HG02571 (cell line): ENCODE measurements around the gene PROKR1.
A peak's percentile ranks its signal among the peaks of the same experiment; 100 is the strongest.
"Not testable (repeated sequence)": the region's sequence is repeated elsewhere in the genome, so short reads cannot be mapped to it uniquely, and the experiment has no call there.

ENCODE experiments used
- ATAC-seq: cut with Tn5 transposase; IDR thresholded peaks from one replicate; pipeline ENCODE4 v1.9.1; 2021; ENCODE audit warnings: mild to moderate bottlenecking, moderate library complexity; ENCODE audit not compliant: unreplicated experiment

Gene PROKR1

DNA sequence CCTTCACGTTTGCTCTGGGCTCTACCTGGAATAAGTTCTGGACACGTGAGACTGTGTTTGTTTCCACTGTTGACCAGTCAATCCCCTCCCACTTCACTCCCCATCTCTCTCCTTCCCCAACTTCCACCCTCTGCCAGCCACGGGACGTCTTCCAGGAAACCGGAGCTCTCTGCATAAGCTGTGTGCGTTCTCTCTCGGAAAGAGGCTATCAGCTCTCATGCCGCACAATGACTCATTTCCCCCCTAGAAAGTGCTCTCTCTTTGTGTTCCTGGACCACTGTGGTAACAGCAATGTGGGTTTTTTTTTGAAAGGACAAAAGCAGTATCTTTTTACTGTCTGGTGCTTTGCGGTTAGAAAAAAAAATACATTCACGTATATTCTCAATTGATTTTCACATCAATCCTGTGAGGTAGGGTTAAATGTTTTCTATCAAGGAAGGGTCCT is 10.2 kb downstream of the PROKR1 start:
- no peak for ATAC-seq

DNA sequence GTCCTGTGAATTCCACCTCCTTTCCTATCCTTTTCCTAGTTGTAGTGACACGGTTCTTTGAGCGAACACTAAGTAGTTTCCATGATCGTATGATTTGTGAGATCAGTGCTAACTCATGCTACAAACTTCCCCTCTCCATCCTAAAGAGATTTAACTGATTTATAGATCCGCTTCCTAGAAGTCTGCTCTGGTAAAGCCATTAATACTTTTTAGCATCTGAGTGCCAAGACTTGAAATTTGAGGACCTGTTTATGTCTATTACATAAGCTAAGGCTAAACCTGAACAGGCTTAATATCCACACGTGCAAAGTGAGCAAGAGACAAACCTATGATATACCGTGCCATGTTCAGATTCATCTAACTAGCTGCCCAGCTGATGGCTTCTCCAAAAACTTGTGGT is 14.9 kb downstream of the PROKR1 start:
- ATAC-seq = no peak

DNA sequence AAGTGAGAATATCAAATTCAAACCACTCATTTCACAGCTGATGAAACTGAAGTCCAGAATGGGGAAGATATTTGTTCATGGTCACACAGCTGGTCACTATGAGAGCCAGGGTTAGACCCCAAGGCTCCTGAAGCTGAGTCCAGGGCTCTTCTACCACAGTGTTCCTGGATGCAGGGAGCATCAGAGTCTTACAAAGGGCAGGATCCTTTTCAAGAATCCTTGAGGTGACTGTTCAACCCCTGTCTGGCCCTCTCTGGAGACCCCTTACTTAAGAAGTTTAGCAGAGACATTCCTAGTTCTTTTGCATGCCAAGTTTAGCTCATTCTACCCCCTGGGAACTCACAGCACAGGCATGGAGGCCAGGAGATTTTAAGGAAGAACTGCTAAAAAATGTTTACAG is 15.7 kb downstream of the PROKR1 start:
- no peak for ATAC-seq

DNA sequence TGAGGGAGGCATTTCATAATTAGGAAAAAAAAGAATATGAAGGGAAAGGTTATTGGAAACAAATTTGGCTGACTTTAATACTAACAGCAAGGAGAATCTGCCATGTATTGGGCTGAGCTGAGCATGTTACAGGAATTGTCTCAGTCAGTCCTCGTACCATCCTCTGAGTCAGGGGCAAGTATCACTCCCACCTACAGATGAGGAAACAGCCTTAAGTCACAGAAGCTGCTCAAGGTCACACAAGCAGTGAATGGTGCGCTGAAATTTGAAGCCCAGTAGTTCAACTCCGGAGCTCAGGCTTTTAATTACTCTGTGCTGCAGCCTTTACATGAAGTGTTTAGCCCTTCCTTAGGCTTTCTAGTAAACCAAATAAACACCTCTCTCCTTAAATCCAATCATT is 17.3 kb downstream of the PROKR1 start:
- no peak for ATAC-seq

DNA sequence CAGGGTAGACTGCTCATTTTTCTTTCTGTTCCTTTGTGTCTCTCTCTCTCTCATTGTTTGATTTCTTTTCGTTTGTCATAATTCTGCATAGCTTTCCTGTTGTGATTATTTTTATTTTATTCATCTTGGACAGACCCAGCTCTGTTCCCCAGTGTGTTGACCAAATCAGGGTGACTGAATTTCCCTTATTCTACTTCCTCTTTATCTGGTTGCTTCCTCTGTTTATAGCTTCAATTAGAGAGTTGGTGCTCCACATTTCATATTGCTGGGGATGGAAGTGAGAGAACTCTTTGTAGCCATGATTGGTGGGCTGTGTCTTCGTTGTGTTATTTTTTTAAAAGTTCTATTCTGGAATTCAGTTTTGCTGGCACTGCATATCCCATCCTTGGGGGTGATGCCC is 19.1 kb downstream of the PROKR1 start:
- ATAC-seq = no peak

DNA sequence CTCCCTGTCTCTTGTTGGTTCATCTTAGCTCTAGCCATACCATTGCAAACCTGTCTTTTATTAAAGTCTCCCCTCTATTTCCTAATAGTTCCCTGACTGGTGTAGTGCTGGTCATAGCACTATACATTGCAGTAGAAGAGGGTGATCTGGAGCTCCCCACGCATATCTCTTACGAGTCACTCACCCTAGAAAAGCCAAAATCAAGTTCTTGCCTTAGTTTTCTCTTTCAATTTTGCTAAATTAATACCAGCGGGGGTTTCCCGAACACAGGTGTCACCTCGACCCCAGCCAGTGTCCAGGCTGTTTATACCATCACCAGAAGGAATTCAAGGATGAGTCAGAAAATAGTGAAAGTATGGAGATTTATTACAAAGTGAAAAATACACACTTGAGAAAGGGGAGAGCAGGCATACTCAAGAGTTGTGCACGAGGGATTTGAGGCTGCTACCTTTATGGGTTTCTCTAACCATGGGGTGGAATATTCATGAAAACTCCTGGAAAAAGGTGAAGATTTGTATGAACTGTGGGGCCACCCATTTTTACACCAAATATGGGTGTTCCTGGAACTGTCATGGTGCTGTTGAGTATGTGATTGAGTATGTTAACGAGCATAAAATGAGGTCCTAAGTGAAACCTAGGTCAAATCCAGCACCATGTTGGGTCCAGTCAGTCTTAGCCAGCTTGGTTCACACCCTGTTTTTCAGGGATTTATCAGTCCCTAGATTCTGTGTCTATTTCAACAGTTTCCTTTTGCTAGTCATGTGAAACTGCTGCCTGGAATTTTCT is 20.2 kb downstream of the PROKR1 start:
- ATAC-seq = no peak

DNA sequence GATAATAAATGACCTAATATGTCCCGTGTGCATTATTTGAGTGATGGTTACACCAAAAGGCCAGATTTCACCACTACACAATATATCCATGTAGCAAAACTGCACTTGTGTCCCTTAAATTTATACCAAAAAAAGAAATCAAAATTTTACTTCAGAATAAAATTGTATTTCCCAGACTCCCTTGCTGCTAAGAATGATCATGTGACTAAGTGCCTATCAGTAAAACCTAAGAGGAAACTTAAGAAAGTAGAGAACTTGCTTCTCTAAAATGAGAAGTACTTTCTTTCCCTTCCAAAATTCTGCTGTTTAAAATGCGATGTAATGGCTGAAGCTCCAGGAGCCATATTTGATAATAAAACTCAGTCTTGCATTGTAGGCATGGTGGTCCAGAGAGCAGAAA is 24.0 kb downstream of the PROKR1 start:
- no peak for ATAC-seq

DNA sequence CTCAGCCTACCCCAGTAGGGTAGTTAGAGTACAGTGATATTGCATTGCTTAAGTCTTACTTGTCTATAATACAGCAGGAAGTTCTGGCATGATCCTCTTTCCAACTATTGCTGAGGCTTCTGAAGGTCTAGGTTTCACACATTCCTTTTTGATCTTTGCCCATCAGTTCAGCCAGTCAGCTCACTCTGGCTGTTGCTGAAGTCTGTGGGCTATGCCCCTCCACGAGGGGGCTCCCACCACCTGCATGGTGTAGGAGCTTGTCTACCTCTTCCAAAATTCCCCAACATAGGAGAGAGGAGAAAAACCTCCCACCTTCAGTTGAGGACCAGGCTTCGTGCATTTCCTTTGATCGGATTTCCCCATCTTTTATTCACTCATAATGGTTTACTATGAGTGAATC is 26.3 kb downstream of the PROKR1 start:
- no peak for ATAC-seq

DNA sequence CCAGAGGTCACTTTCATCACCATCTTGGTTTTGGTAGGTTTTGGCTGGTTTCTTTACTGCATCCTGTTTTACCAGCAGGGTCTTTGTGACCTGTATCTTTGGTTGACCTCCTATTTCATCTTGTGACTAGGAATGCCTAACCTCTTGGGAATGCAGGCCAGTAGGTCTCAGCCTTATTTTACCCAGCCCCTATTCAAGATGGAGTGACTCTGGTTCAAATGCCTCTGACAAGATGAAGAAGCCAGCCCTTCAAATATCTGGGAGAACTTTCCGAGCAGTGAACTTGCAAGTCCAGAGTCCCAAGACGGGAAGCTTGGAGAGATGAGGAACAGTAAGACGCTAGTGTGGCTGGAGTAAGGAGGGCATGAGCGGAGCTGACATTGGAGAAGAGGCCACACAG is 28.6 kb downstream of the PROKR1 start:
- ATAC-seq = no peak

DNA sequence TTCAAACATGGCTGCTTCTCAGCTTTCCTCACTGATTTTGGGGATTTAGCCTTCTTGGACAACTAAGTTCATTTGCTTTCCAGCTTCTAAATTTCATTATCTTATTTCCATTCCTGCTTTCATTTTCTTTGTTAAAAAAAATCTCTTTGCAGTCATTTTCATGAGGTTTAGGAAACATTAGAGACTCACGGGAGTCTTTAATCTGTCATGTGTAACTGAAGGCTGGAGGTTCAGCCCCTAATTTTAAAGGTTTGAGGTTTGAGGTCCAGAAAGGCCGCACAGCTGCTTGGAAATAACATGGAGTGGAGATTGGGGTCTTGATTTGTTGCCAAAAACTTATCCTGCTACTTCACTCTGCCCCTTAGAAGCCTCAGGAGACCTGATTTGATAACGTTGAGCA is 30.3 kb downstream of the PROKR1 start:
- ATAC-seq = no peak

DNA sequence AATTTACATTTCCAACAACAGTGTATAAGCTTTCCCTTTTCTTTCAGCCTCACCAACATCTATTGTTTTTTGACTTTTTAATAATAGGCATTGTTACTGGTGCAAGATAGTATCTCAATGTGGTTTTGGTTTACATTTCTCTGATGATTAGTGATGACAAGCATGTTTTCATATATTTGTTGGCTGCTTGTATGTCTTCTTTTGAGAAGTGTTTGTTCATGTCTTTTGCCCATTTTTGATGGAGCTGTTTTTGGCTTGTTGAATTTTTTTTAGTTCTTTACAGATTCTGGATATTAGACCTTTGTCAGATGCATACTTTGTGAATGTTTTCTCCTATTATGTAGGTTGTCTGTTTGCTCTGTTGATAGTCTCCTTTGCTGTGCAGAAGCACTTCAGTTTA is 32.1 kb downstream of the PROKR1 start:
- ATAC-seq = no peak

DNA sequence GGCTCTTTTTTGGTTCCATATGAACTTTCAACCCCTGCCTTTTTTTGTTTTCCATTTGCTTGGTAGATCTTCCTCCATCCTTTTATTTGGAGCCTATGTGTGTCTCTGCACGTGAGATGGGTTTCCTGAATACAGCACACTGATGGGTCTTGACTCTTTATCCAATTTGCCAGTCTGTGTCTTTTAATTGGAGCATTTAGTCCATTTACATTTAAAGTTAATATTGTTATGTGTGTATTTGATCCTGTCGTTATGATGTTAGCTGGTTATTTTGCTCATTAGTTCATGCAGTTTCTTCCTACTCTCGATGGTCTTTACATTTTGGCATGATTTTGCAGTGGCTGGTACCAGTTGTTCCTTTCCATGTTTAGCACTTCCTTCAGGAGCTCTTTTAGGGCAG is 34.5 kb downstream of the PROKR1 start:
- not testable (repeated sequence) for ATAC-seq

DNA sequence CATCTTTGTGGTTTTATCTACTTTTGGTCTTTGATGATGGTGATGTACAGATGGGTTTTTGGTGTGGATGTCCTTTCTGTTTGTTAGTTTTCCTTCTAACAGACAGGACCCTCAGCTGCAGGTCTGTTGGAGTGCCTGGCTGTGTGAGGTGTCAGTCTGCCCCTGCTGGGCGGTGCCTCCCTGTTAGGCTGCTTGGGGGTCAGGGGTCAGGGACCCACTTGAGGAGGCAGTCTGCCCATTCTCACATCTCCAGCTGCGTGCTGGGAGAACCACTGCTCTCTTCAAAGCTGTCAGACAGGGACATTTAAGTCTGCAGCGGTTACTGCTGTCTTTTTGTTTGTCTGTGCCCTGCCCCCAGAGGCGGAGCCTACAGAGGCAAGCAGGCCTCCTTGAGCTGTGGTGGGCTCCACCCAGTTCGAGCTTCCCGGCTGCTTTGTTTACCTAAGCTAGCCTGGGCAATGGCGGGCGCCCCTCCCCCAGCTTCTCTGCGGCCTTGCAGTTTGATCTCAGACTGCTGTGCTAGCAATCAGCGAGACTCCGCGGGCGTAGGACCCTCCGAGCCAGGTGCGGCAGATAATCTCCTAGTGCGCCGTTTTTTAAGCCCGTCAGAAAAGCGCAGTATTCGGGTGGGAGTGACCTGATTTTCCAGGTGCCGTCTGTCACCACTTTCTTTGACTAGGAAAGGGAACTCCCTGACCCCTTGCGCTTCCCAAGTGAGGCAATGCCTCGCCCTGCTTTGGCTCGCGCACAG is 36.0 kb downstream of the PROKR1 start:
- ATAC-seq = not testable (repeated sequence)

DNA sequence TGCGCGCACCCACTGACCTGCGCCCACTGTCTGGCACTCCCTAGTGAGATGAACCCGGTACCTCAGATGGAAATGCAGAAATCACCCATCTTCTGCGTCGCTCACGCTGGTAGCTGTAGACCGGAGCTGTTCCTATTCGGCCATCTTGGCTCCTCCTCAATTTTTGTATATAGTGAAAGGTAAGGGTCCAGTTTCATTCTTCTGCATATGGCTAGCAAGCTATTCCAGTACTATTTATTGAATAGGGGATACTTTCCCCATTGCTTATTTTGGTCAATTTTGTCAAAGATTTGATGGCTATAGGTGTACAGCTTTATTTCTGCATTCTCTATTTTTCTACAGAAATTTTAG is 36.5 kb downstream of the PROKR1 start:
- ATAC-seq = not testable (repeated sequence)

DNA sequence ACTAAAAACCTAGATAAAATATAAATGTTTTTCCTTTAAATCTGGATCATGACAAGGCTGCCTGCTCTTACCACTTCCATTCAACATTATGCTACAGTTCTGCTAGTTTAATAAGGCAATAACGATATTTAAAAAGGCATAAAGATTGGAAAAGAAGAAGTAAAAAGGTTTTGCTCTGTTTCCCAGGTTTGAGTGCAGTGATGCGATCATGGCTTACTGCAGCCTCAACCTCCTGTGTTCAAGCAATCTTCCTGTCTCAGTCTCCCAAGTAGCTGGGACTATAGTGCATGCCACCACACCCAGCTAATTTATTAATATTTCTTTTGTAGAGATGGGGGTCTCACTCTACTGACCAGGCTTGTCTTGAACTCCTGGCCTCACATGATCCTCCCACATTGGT is 40.8 kb downstream of the PROKR1 start:
- ATAC-seq = no peak

DNA sequence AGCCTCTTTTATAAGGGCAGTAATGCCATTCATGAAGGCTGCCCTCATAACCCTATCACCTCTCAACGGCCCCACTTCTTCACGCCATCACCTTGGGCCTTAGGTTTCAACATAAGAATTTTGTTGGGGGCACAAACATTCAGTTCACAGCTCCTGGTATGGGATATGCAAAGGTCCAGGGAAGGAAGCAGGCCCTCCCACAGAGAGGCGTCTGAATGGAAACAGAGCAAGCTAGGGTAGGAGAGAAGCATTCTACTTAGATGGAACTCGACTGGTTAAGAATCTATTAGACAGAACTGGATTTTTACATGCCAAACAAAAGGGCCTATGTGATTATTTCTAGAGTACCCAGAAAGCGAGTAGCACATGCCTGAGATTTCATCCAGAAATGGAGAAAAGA is 42.8 kb downstream of the PROKR1 start:
- ATAC-seq = no peak

DNA sequence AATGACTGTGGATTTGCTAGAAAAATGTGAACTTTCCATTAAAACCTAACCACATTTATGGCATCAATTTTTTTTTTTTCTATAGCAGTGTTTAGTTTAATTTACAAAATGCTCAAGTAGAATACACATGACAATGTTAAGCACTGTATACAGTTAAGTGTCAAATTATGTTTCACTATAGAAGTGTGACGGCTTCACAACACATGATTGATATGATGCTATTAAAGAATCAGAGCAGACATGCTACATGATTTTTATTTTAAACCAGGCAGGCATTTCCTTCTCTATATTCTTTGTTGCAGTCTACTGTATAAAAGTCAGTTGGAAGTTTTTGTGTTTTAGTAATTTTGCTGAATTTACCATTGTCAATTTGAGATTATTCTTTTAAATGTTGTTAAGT is 43.6 kb downstream of the PROKR1 start:
- ATAC-seq = no peak

DNA sequence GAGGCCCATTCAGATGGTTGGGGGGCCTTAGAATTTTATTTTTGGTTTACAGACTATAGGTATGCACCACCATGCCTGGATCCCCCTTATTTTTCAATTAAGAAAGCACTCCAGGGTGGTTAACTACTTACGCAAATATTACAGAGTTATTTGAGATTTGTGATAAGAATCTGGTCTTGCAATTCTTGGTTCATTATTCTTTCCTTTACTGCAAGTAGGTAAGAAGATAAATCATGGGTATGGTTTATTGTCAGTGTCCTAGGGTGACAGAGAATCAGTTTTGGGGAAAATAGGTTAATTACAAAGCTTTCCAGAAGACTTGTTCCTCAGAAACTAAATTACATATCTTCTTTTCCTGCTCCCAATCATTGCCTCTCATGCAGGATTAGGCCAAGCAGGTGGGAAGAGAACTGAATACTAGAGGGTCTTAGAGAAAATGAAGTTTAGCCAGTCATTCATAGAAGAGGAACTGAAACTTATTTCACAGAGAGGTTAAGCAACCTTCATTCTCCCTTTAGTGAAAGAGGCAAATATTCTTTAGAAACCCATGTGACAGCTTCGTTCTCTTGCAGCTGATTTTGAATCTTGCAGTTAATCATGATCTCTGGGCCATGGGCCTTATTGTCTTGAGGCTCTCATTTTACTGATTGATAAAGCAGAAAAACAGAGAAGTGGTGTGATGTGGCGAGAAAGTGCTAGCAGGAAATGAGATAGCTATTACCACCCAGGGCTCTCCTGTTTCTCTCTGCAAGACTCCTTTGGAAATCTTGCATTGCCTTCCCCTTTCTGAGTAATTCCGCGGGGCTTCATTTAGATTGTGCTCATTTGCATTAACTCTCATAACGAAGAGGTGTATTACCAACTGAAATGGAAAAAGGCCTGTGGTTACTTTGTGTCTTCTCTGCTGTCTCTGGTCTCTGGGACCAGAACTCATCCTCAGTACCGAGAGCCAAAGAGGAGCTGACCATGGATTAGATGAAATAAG is 46.5 kb downstream of the PROKR1 start:
- ATAC-seq = peak; percentile 93

DNA sequence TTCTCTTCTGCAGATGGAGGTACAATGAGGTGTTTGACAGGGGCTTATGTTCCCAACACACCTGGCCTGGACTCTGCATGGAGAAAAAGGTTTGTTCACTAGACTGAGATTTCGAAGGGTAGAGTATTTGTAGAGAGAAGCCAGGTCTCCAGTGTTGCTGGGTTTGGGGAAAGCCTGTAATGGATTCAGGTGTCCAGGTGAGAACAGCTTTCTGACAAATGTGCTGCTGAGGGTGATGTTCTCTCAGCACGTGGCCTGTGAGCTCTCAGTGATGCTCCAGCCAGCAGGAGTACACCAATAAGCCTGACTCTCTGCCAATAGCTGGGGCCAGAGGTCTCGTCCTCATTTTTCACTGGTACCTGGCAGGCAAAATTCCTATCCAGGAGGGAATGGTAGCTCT is 47.5 kb downstream of the PROKR1 start:
- no peak for ATAC-seq

DNA sequence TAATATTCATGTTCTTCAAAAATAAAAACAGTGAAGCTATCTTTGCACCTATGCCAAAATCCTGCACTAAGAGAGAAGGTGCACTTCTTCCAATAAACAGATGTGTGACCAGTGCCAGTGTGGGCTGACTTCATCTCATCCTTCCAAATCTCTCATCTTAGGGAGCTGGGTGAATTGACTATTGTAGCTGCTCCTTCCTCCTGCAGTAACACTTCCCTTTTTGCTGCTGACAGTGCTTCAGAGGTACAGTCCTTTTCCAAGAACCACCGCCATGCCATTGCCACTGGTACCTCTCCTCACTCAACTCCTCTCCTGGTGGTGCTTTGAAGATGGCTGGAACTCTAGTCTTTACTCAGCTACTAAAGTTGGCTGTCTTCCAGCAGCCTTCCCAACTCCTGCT is 49.1 kb downstream of the PROKR1 start:
- no peak for ATAC-seq

DNA sequence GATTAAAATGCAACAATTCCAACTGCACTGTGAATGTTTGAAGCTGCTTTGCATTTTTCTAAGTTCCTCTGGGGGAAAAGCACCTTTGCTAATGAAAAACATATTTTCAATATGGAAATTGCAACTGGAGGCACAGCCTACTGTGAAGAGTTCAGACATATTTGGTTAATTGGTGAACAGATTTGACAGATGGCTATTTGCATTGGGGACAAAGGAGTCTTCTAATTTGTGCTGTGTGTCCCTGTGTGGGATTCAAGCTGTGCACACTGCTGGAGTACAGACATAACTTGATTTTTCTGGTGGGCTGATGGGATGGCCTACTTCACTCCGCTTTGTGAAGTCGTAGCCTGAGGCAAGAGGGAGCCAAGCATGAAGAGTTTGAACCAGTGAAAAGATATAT is 50.6 kb downstream of the PROKR1 start:
- ATAC-seq = no peak
